Neural progenitor cell (in vitro differentiated cells): ENCODE data around the gene SFSWAP.

ENCODE experiments used
- CTCF ChIP-seq: fragments of 200-600 bp; sonication (generic); IDR thresholded peaks from 2 replicates; pipeline ENCODE4 v1.5.1; 2017; ENCODE audit warnings: antibody characterized with exemption, mild to moderate bottlenecking
- EZH2 ChIP-seq: fragments of 200-600 bp; sonication (generic); IDR thresholded peaks from 2 replicates; pipeline ENCODE4 v1.6.1; 2017; ENCODE audit warnings: antibody characterized with exemption, mild to moderate bottlenecking, moderate library complexity
- EZH2phosphoT487 ChIP-seq: fragments of 200-600 bp; sonication (generic); IDR thresholded peaks from 2 replicates; pipeline ENCODE4 v1.6.1; 2017; ENCODE audit warnings: antibody characterized with exemption

DNA sequence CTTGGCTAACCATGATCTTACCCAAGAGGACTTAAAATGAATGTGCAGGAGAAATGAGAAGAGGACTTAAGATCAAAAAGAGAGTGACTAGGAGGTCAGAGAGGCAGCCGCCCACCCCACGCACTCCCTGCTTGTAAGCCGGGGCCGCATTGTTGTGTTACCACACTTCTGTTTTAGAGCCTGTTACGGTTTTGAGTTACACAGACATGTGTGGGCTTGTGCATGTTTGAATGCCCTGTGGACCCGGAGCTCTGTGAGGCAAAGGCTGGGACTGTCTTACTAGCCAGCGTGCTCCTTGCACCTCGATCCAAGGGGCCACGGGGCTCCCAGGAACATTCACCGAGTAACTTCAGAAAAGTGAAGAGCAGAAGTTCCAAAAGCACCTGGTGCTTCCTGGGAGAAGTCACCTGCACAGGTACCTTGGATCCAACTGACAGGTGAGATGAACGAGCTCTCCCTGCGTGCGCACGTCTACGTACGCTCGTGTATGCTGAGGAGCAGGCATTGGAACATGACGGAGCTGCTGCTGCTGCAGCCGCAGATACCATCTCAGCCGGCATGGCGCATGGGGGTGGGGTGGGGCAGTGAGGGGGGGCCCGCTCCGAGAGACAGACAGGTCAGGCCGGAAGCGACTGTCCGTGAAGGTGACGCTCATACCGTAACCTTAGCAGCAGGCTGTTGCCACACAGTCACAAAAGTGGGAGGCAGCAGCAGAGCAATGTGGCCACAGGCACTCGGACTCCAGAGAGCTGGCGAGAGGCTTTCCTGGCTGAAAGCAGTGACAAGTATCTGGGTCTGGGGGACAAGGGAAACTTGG lies 23.7 kb downstream of the SFSWAP start:
- TF ChIP-seq CTCF (no peak), EZH2 (no peak), EZH2phosphoT487 (no peak)
